ENCODE data around the gene EIF4A2.
"Not testable (repeated sequence)": the region's sequence is repeated elsewhere in the genome, so short reads cannot be mapped to it uniquely, and the experiment has no call there.

The EIF4A2 gene

GRCh38 chr3:186822388-186822759 lies 39.0 kb downstream of the EIF4A2 start:
- DNase-seq: not testable (repeated sequence)

GRCh38 chr3:186823386-186823785 lies 40.0 kb downstream of the EIF4A2 start:
- DNase-seq: no peak

GRCh38 chr3:186824430-186825139 lies 41.2 kb downstream of the EIF4A2 start:
- DNase-seq: no peak

- DNase-seq: no peak
These were observed 42.0 kb downstream of the EIF4A2 start for GRCh38 chr3:186825294-186825821.

- no peak for DNase-seq
These were observed 42.6 kb downstream of the EIF4A2 start for GRCh38 chr3:186825872-186826409.

- no peak for DNase-seq
These were observed 43.1 kb downstream of the EIF4A2 start for GRCh38 chr3:186826410-186826975.

GRCh38 chr3:186826976-186827857 lies 43.8 kb downstream of the EIF4A2 start:
- peak; percentile 18 for DNase-seq

- DNase-seq: no peak
These were observed 45.0 kb downstream of the EIF4A2 start for GRCh38 chr3:186828340-186828739.

- no peak for DNase-seq
These were observed 48.4 kb downstream of the EIF4A2 start for GRCh38 chr3:186831798-186832197.

GRCh38 chr3:186832276-186832675 lies 48.9 kb downstream of the EIF4A2 start:
- no peak for DNase-seq

All from NCI-H748 treated with DMSO at 0.1 percent for 48 hours (cell line).